Activated T-helper 2 cell treated with anti-CD3 and anti-CD28 coated beads, Interferon-gamma antibody, Interleukin-2, Interleukin-4, amounts not matched to agents 10 μg/mL and 5 μg/mL and 100 μg/mL, durations not matched to agents 14 hours and 24 hours and 36 hours (primary cell): Measurements from ENCODE around the gene MEGF11. TPM values are rescaled to one million over a fixed set of nuclear protein-coding genes. Genes with fewer than 3 reads are reported as not detected.

Experiments
- DNase-seq: peaks from one replicate; pipeline ENCODE4 v3.0.0; 2021; ENCODE audit warnings: low spot score
- H3K27ac Mint-ChIP-seq: one replicate; pipeline ENCODE4 v1.8.0; 2021; ENCODE audit warnings: mixed read lengths
- H3K27me3 Mint-ChIP-seq: one replicate; pipeline ENCODE4 v1.8.0; 2021; ENCODE audit warnings: low read depth, mixed read lengths
- H3K36me3 Mint-ChIP-seq: one replicate; pipeline ENCODE4 v1.8.0; 2021; ENCODE audit warnings: low read depth, mixed read lengths
- H3K4me1 Mint-ChIP-seq: one replicate; pipeline ENCODE4 v1.8.0; 2021; ENCODE audit warnings: low read depth, mixed read lengths
- H3K4me3 Mint-ChIP-seq: one replicate; pipeline ENCODE4 v1.8.0; 2021; ENCODE audit warnings: low read depth, mild to moderate bottlenecking, moderate library complexity, mixed read lengths
- H3K9me3 Mint-ChIP-seq: one replicate; pipeline ENCODE4 v1.8.0; 2021; ENCODE audit warnings: mixed read lengths
- intact Hi-C: fragments of 100-400 bp; cut with micrococcal nuclease; formaldehyde crosslinking; loops from one replicate; pipeline ENCODE4 v1.15.1; 2023
- total RNA-seq: library from RNA; stranded (reverse); gene quantifications from 2 replicates; pipeline ENCODE4 v1.2.3, GENCODE V29; 2022

MEGF11 gene
- total RNA-seq, 1 donor from 2014 or later, result not detected

DNA sequence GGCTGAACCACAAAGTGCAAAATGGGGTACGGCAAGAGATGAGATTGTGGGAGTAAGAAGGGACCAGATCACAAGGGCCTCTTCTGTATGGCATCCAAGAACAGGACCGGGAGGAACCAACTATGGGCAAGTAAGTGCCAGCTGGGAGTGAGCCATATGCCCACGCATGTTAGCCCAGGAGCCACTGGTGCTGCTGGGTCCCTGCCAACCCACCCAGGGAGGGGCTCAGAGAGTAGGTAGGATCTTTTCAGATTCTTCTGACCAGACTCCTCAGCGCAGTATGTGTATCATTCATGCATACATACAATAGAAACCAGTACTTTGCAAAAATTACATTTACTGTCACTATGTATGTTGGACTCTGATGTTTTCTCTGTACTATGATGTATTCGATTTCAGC lies 330.3 kb downstream of the MEGF11 start:
- H3K4me1 Mint-ChIP-seq, result peaks cover 7% of the 10 kb centered on the region
- peaks cover 4% of the 10 kb centered on the region for H3K36me3 Mint-ChIP-seq
- H3K27ac Mint-ChIP-seq, result no peak overlapping the region
- no peaks in the 10 kb centered on the region for H3K9me3 Mint-ChIP-seq
- H3K4me3 Mint-ChIP-seq, result no peak overlapping the region
- DNase-seq, result no peak
- intact Hi-C loops, result no loop called here
- H3K27me3 Mint-ChIP-seq, result no peaks in the 10 kb centered on the region

DNA sequence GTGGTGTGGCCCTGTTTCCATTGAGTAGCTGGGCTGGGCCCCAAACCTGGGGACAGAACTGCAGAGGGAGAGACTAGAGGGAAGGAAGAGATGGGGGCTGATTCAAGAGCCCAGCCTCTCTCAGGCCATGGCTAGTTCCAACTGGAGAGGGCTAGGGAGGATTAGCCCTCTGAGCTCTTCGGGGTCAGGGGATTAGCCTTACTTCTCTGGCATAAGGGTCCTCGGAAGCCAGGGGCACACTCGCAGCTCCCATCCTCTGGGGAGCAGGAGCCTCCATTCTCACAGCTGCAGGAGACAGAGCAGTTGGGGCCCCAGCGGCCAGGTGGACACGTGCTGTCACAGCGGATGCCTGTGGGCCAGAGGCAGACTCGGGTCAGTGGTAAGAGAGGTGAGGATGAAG lies 330.9 kb downstream of the MEGF11 start:
- H3K36me3 Mint-ChIP-seq, result peaks cover 4% of the 10 kb centered on the region
- H3K27me3 Mint-ChIP-seq, result no peaks in the 10 kb centered on the region
- DNase-seq, result no peak
- peaks cover 11% of the 10 kb centered on the region for H3K4me1 Mint-ChIP-seq
- intact Hi-C loops, result no loop called here
- H3K4me3 Mint-ChIP-seq, result no peak overlapping the region
- H3K9me3 Mint-ChIP-seq, result no peaks in the 10 kb centered on the region
- H3K27ac Mint-ChIP-seq, result no peak overlapping the region

DNA sequence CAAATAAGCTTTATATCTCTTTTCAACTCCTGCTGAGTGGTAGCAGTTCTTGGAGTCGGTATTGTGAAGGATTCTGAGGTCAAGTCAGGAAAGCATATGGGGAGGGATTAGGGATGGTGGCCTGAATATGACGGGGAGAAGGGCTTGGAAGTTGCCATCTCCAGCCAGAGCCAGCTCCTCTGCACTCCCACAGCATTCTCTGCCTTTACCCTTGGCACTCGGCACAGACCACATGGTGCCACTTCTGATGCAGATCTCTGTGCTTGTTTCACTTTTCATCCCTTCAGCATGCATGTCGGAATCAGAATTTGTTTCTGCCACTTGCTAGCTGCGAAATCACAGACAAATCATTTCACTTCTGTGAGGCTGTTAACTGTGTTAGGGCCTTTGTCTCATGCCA lies 331.8 kb downstream of the MEGF11 start:
- Mint-ChIP-seq H3K36me3 (peaks cover 4% of the 10 kb centered on the region), H3K27me3 (no peaks in the 10 kb centered on the region)
- intact Hi-C loops, result no loop called here

DNA sequence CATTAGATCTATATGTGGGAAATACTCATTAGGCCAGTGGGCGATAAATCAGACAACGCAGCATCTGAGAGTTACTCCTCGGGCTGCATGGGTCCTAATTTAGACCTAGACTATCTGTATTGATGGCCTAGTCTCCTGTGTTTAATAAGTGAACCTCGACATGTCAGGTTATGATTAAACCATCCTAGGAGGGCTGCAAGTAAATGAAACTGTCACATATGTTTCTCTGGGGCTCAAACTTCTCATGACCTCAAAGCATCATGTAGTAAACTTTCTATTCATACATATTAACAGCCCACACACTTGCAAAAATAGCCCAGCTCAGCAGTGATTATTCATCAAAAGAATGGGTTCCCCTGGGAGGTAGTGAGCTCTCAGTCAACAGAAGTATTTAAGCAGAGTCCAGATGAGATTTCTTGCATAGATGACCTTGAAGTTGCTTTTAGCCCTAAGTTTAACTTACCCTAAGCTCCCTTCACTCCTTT lies 332.7 kb downstream of the MEGF11 start:
- Mint-ChIP-seq H3K9me3 (no peaks in the 10 kb centered on the region), H3K4me3 (no peak overlapping the region), H3K36me3 (peaks cover 4% of the 10 kb centered on the region), H3K27me3 (no peaks in the 10 kb centered on the region), H3K4me1 (peaks cover 20% of the 10 kb centered on the region), H3K27ac (no peak overlapping the region)
- intact Hi-C loops, result no loop called here
- DNase-seq, result no peak

More for the DNA sequence above, 331.8 kb downstream of the MEGF11 start:
- Mint-ChIP-seq H3K4me3 (no peak overlapping the region), H3K9me3 (no peaks in the 10 kb centered on the region), H3K4me1 (peaks cover 18% of the 10 kb centered on the region), H3K27ac (no peak overlapping the region)
- DNase-seq, result no peak

DNA sequence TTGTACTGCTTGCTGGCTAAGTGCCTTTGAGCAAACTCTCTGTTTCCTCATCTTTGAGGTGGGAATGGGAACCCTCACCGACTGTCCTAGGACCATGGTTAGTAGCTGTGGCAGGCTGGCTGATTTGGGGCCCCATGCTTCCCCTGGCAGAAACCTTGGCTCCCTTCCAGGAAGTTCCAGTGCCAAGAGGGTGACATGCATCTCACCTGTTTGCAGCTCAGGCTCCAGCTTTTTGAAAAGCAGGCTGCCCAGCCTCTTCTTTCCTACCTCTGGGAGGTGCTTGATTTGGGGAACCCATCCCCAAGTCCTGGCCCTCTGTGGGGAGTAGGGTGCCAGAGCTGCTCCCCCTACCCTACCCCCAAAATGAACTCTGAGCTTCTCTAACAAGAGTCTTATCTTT lies 333.4 kb downstream of the MEGF11 start:
- no peaks in the 10 kb centered on the region for H3K9me3 Mint-ChIP-seq
- no peak overlapping the region for H3K27ac Mint-ChIP-seq
- H3K4me1 Mint-ChIP-seq, result peaks cover 20% of the 10 kb centered on the region
- peaks cover 4% of the 10 kb centered on the region for H3K36me3 Mint-ChIP-seq
- H3K27me3 Mint-ChIP-seq, result no peaks in the 10 kb centered on the region
- no peak for DNase-seq
- intact Hi-C loops, result no loop called here
- no peak overlapping the region for H3K4me3 Mint-ChIP-seq

DNA sequence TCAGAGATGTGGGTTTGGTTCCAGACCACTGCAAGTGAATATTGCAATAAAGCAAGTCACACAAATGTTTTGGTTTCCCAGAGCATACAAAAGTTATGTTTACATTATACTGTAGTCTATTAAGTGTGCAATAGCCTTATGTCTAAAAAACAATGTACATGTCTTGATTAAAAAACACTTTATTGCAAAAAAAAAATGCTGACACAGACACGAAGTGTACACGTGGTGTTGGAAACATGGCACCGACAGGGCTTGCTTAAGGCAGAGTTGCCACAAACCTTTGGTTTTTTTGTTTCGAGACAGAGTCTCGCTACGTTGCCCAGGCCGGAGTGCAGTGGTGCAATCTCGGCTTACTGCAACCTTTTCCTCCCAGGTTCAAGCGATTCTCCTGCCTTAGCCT lies 334.2 kb downstream of the MEGF11 start:
- intact Hi-C loops, result no loop called here

DNA sequence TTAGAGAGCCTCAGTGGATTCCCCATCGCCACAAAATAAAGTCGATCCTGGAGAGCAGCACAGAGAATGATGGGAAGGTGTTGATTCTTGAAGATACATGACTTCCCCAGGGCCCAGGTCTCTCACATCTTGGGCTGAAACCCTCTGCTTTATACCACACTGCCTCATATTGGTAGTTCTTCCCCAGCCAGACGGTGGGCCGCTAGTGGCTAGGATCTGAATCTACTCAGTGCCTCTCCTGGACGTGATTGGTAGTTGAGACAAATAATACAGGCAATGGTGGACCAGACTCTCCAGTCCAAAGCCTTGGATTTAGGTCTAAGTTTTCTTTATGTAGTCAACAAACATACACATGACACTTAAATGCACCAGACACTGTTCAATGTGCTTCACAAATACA lies 334.6 kb downstream of the MEGF11 start:
- Mint-ChIP-seq H3K27me3 (no peaks in the 10 kb centered on the region), H3K36me3 (peaks cover 4% of the 10 kb centered on the region), H3K27ac (peak overlapping the region; percentile 65), H3K4me3 (no peak overlapping the region), H3K9me3 (no peaks in the 10 kb centered on the region), H3K4me1 (peaks cover 20% of the 10 kb centered on the region)
- DNase-seq, result no peak
- intact Hi-C loops, result no loop called here

More for the DNA sequence above, 334.2 kb downstream of the MEGF11 start:
- Mint-ChIP-seq H3K36me3 (peaks cover 4% of the 10 kb centered on the region), H3K27me3 (no peaks in the 10 kb centered on the region), H3K4me1 (peaks cover 20% of the 10 kb centered on the region), H3K4me3 (no peak overlapping the region), H3K9me3 (no peaks in the 10 kb centered on the region), H3K27ac (no peak overlapping the region)
- no peak for DNase-seq

DNA sequence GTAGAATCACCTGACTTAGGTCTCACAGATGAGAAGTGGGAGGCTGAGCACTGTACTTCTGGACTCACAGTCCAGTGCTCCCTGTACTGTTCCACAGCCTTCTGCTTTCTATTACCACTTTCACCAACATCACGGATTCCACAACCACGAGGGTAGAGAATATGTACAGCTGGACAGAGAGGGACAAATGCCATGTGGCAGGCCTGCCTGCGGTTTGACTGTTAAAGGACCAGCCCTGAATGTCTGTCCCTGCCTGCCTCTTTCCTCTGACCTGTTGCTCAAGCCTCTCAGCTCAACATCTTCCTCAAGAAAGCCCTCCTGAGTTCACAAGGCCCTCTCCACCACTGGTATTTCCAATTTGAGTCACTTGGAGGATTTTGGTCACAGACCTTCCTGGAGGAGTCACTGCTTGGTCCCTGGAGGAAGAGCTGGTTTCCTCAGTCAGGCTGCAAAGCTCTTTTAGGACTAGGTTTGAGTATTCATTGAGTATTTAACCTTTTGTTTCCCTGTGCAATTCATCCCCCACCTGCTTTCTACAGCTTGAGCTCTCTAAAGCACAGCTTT lies 335.1 kb downstream of the MEGF11 start:
- Mint-ChIP-seq H3K4me1 (peaks cover 20% of the 10 kb centered on the region), H3K27me3 (no peaks in the 10 kb centered on the region), H3K27ac (peak overlapping the region; percentile 65), H3K4me3 (no peak overlapping the region), H3K9me3 (no peaks in the 10 kb centered on the region), H3K36me3 (peaks cover 4% of the 10 kb centered on the region)
- no peak for DNase-seq
- intact Hi-C loops, result no loop called here

DNA sequence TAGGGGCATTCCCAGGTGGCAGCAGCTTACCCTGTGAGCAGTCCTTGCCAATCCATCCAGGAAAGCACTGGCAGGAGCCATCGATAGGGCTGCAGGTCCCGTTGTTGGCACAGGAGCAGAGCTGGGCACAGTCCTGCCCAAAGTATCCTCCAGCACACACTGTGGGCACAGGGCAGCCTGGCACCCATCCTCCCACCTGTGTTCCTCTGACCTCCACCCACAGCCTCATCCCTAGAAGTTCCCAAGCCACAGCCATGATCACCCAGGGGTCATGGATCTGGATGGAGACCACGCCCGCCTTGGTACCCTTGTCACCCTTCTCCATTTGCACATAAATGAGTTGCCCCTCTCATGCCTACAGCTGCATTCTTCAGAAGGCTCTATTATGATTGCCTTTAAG lies 335.6 kb downstream of the MEGF11 start:
- intact Hi-C loops, result loop anchor here (1.0 kb wide), 1 partner anchor 31 kb away; no protein-coding TSS in a partner anchor
- Mint-ChIP-seq H3K9me3 (no peaks in the 10 kb centered on the region), H3K27ac (no peak overlapping the region), H3K4me1 (peaks cover 20% of the 10 kb centered on the region), H3K36me3 (peaks cover 4% of the 10 kb centered on the region), H3K4me3 (no peak overlapping the region), H3K27me3 (no peaks in the 10 kb centered on the region)
- no peak for DNase-seq

DNA sequence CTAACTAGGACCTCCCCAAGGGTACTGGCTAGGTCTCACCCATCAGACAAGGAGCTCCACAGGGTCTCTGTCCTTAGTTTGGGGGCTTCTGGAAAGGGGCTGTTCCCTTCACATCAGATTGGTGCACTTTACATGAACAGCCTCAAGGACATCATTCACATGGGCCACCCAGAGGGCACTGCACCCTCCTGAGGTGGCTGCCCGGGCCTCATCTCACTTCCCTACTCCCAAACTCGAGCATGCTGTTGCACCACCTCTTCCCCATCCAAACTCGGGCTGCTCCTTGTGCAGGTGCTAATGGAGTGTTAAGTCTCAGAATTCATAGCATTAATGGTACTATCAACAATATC lies 336.2 kb downstream of the MEGF11 start:
- peak overlapping the region; percentile 42 for H3K27ac Mint-ChIP-seq
- H3K27me3 Mint-ChIP-seq, result no peaks in the 10 kb centered on the region
- peaks cover 4% of the 10 kb centered on the region for H3K36me3 Mint-ChIP-seq
- H3K9me3 Mint-ChIP-seq, result no peaks in the 10 kb centered on the region
- DNase-seq, result no peak
- intact Hi-C loops, result loop anchor here (1.0 kb wide), 1 partner anchor 30 kb away; no protein-coding TSS in a partner anchor
- no peak overlapping the region for H3K4me3 Mint-ChIP-seq
- H3K4me1 Mint-ChIP-seq, result peaks cover 20% of the 10 kb centered on the region

DNA sequence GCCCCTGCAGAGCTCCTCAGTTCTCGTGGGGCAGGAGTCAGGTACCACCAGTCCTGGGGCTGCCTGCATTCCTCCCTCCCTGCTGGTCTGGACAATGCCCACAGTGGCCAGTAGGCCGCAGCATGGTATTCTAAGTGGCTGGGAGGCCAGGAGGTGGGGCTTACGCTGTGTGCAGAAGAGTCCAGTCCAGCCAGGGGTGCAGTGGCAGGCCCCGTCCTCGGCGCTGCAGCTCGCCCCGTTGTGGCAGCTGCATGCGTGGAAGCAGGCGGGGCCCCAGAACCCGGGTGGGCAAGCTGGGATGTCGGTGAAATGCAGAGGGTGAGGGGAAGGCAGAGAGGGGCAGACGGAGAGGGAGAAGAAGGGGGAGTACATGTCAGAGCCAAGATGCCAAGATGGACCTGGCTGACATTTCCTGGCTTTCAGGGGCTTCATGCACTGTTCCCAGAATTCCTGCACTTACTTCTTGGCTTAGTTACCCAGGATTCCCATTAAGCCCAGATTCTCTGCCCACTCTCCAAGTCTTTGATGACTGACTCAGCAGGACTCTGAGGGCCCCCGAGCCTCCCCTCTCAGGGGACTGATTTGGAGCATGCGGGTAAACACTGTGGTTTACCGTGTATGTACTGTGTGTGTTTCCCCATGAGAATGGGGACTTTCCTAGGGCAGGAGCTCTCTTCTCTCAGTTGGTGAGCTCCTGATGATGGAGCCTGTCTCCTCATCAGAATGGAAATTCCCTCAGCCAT lies 336.7 kb downstream of the MEGF11 start:
- Mint-ChIP-seq H3K4me1 (peaks cover 20% of the 10 kb centered on the region), H3K27me3 (no peaks in the 10 kb centered on the region), H3K36me3 (peaks cover 4% of the 10 kb centered on the region), H3K27ac (peak overlapping the region; percentile 42), H3K4me3 (no peak overlapping the region), H3K9me3 (no peaks in the 10 kb centered on the region)
- peak; percentile 14 for DNase-seq
- intact Hi-C loops, result loop anchor here (1.0 kb wide), 1 partner anchor 30 kb away; no protein-coding TSS in a partner anchor

DNA sequence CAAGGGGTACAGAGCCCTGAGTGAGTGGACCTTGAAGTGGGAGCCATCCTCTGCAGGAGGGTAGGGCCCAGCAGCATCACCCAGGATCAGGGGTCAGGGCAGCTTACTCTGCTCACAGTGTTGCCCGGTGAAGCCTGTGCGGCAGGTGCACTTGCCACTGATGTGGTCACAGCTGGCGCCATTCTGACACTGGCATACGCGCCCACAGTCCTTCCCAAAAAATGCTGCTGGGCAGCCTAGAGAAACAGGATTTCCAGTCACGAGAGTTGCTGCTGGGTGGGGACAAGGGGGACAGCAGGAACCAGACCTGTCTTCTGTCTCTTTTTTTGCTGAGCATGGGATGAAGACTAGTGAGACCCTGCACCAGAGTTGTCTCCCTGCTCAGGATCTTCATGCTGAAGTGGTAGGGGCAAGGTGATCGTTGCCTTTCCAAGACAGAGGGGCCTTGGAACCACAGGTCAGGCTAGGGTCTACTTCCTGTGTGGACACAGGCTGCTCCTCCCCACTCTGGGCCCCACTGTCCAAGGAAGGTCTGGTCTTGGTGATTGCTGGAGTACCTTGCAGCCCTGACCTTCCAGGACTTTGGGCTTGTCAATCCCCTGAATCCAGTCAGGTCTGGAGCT lies 337.4 kb downstream of the MEGF11 start:
- H3K27me3 Mint-ChIP-seq, result no peaks in the 10 kb centered on the region
- H3K4me3 Mint-ChIP-seq, result no peak overlapping the region
- peaks cover 20% of the 10 kb centered on the region for H3K4me1 Mint-ChIP-seq
- no peaks in the 10 kb centered on the region for H3K9me3 Mint-ChIP-seq
- intact Hi-C loops, result no loop called here
- no peak overlapping the region for H3K27ac Mint-ChIP-seq
- H3K36me3 Mint-ChIP-seq, result peaks cover 4% of the 10 kb centered on the region
- no peak for DNase-seq
